ENCODE data around the gene KLF5.

Gene KLF5

DNA sequence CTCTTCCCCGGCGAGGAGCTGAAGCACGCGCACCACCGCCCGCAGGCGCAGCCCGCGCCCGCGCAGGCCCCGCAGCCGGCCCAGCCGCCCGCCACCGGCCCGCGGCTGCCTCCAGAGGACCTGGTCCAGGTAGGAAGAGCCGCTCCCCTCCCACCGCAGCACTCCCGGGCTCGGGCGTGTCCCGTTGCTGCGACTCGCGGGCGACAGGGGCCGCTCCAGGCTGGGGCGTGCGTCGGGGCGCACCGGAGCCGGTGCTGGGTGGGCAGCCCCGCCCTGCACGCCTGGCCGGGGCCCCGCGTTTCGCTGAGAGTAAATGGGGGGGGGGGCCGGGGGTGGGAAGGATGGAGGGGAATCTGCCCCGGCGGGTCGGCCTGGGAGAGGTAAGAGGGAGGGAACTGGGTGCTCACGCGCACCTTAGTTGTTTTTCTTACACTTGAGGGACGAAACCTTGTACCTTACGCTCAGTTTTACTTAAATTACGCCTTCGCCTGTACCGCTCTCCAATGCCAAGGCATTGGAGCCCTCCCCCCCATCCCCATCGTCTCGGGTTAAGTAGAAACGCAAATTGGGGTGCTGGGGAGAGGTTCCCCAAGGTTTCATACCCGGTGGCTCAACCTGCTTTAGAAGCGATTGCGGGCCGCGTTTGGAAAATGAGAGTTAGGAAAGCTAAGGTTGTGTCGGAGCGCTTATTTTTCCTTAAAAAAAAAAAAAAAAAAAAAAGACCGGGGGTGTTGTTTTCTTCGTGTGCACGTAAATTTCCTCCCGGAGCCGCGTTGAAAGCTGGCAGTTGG, 850 bp downstream of the KLF5 start:
- H3K4me3 ChIP-seq (ENCODE audit: low read depth, low read length), result peak overlapping the region; percentile 74

DNA sequence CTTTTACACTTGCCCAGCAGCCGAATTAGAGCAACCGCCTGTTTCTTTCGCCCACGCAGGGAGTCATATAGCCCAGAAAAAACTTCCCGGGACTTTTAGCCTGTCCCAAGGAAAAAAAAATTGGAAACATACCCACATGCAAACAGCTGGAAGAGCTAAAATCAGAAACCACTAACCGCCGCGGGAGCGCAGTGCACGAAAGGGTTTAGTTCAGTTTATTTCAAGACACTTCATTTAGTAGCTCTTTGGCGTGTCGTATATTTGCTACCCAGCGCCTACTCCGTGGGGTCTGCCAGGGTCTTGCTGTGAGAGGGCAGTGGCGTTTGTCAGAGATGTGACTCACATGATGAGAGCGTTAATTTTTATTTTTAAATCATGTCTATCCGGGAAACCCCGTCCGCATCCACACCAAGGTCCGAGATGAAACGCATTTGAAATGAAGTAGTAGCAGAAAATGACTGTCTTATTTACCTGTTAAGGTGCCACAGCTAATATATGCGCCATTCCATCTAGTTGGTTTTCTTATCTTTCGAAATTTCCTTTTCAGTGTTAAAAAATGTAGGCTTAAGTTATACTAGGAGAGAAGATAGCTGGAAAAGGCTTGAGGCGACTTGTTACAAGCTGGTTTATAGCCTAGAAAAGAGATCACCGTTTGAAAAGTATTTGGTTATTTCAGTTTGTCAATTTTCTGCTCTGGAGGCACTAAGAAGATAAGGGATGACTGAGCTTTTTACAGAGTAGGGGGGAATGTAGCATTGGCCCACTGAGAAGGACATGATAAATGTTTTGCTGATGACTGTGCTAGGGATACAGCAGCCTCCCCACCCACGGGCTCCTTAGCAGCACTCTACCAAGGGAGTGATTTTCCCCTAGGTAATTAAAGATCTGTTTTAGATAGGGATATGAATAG, 1.7 kb downstream of the KLF5 start:
- peak overlapping the region; percentile 74 for H3K4me3 ChIP-seq (ENCODE audit: low read depth, low read length)

DNA sequence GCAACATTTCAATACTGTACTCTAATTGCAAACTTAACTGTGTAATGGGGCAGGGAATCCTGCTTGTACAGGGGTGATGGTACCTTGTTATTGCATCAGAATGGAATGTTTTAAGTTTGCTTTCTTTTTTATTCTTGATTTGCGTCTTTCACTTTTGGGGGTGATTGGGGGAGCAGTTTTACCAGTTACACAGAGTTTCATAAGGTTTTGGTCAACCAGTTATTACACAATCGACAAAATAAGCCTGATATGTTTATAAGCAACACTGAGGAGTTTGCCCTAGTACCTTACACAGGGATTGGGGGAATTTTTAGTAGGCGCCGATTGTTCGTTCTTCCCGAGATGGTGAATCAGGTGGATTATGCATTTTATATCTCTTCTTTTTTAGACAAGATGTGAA, 2.7 kb downstream of the KLF5 start:
- no peak overlapping the region for H3K4me3 ChIP-seq (ENCODE audit: low read depth, low read length)

GRCh38 chr13:73061876-73062275, 3.1 kb downstream of the KLF5 start:
- H3K4me3 ChIP-seq (ENCODE audit: low read depth, low read length), result no peak overlapping the region

- H3K4me3 ChIP-seq (ENCODE audit: low read depth, low read length), result no peak overlapping the region
These were observed 3.7 kb downstream of the KLF5 start for GRCh38 chr13:73062468-73062867.

DNA sequence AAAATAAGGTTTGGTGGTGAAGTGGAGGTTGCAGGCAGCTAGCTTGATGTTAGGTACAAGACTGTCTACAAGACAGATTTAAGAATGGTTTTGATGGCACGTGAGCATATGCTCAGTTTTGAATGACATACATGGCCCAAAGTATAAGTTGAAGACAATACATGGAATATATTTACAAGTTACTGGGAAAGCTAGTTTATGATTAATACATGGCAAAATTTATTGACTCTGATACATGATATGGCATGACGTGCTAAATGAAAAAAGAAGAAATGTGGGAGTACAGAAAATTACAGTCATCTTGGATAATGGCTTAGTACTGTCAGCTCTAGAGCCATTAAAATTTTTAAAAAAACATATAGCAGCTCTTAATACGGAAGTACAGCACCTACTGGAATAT, 4.4 kb downstream of the KLF5 start:
- no peak overlapping the region for H3K4me3 ChIP-seq (ENCODE audit: low read depth, low read length)

DNA sequence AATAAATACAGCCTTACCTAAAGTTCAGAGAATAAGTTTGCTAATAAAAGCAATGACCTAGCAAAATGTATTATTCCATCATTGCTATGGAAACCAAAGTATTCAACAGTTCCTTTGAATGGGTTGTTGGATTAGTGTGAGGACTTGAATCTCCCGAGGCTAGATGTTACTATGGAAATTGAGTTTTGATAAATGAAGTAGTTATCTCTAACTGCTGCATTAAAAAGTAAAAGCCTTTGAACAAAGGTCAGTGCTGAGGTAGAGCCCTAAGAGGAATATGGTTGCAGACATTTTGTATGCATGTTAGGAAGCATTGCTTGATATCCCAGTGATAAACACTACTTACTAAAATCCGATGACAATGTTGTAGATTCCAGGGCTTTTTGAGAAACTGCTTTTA, 6.2 kb downstream of the KLF5 start:
- no peak overlapping the region for H3K4me3 ChIP-seq (ENCODE audit: low read depth, low read length)

DNA sequence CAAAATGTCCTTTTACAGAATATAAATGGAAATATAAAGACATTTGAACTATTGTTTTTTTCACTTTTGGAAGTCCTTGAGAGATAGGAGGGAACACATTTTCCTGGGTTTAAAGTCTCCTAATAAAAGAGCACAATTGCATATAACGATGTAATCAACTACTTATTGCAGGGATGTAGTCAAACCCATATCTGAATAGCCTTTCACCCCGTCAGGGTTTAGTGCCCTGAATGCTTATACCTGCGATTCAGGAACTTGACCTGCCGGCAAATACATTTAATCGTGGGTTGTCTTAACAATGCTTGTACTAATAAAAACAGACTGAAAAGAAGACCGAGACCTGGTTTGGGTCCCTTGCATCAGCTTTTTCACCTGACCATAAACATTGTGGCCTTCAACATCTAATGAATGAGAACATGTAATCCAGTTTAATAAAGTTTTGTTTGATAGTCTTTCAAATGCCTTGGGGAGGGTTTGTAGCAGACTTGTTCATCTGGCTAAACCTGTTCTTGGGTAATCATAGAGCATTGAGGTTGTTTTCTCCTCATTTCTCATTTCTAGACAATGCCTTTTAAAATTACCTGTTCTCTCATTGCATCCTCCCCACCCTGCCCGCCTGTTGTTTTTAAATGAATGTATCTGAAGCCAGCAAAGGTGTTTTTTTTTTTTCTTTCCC, 7.0 kb downstream of the KLF5 start:
- H3K4me3 ChIP-seq (ENCODE audit: low read depth, low read length), result no peak overlapping the region

DNA sequence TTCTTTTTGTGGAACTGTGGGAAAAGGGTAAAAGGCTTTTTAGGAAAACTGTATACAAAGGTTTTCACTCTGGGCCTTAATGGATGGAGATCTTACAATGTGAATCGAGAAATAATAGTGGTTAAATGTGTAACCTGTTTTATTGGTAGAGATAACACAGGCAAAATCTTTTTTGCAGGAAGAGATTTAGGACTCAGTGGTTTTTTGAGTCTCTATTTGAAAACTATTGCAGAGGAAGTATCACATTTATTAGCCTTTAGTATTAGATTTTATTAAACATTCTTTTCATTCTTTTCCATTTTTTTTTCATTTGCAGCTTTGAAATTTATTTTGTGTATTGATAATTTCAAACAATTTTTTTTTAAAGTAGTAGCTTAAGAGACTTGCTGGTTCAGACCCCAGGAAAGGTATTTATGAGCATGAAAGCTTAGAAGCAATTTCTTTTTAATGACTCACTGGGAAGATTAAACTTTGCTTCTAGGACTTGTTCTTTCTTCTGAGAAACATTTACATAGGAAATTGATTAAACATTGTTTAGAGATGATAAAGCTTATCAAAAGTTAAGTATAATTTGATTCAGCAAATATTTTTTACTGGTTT, 10.5 kb downstream of the KLF5 start:
- no peak overlapping the region for H3K4me3 ChIP-seq (ENCODE audit: low read depth, low read length)

GRCh38 chr13:73070451-73071098, 11.8 kb downstream of the KLF5 start:
- no peak overlapping the region for H3K4me3 ChIP-seq (ENCODE audit: low read depth, low read length)

- H3K4me3 ChIP-seq (ENCODE audit: low read depth, low read length), result no peak overlapping the region
These were observed 13.6 kb downstream of the KLF5 start for GRCh38 chr13:73072239-73072900.

DNA sequence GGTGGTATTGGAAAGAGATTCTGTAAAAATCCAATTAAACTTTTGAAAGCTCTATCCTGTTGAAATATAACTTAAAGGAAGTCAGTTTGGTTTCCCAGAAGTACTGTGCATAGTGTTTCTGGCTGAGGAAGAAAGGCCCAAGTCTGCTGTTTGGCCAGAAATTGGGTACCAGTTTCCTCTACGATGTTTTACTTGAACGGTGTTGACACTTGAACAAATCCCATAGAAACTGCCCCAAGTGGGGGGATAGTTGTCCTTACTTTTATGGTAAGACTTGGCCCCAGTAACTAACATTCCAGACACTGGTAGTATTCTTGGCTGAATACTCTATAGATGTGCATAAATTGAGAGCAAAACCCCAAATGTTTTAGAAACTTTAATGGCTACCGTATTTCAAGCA, 14.2 kb downstream of the KLF5 start:
- no peak overlapping the region for H3K4me3 ChIP-seq (ENCODE audit: low read depth, low read length)

DNA sequence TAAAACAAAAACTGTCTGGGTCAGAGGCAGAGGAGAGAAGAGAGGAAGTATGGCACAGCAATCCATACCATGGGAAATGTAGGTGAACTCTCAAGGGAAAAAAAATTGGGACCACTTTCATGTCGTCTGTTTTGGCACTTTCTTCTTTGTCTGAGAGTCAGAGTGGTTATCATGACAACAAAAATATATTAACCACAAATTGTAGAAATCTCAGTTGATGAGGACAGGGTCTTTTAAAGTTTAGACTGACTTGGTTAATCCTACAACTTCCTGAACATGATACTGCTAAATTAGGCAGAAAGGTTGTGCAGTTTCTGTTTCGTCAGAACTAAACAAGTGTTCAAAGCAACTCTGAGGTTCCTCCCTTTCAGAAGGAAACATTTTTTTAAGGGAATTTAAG, 15.2 kb downstream of the KLF5 start:
- H3K4me3 ChIP-seq (ENCODE audit: low read depth, low read length), result no peak overlapping the region

DNA sequence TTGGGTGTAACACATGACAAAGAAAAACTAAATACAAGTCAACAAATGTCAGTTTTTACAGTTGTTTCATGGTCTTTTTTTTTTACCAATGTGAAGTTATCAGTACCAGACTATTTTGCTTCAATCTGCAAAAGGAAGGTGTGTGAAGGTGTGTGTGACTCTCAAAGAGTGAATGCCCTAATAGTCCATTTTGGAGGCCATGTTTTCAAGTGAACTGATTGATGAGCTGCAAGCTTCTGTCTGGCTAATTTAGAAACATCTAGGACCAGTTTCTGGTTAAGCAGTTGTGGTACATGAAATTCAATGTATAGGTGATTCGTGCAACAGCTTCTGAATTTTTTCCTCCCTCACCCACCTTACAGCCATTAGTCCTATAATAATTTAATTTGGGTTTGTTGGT, 16.1 kb downstream of the KLF5 start:
- H3K4me3 ChIP-seq (ENCODE audit: low read depth, low read length), result no peak overlapping the region

- no peak overlapping the region for H3K4me3 ChIP-seq (ENCODE audit: low read depth, low read length)
These were observed 16.7 kb downstream of the KLF5 start for GRCh38 chr13:73075546-73075945.

- no peak overlapping the region for H3K4me3 ChIP-seq (ENCODE audit: low read depth, low read length)
These were observed 17.1 kb downstream of the KLF5 start for GRCh38 chr13:73075954-73076353.

GRCh38 chr13:73077865-73078264, 19.1 kb downstream of the KLF5 start:
- no peak overlapping the region for H3K4me3 ChIP-seq (ENCODE audit: low read depth, low read length)

DNA sequence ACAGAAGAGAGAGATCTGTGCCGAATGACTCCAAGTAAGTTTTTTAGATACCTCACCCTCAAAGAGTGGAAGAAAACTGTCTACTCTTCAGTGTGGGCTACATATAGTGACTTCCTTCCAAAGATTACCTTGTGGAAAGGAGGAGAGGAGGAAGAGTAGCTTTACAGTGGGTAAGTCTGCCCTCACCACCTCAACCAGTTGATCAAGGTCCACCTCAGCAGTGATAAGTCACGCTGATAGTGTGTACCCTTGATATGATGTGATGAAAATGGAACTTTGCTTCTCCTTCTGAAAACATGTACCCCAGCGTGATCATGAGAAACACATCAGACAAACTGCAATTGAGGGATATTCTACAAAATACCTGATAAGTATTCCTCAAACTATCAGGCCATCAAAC, 20.6 kb downstream of the KLF5 start:
- no peak overlapping the region for H3K4me3 ChIP-seq (ENCODE audit: low read depth, low read length)

DNA sequence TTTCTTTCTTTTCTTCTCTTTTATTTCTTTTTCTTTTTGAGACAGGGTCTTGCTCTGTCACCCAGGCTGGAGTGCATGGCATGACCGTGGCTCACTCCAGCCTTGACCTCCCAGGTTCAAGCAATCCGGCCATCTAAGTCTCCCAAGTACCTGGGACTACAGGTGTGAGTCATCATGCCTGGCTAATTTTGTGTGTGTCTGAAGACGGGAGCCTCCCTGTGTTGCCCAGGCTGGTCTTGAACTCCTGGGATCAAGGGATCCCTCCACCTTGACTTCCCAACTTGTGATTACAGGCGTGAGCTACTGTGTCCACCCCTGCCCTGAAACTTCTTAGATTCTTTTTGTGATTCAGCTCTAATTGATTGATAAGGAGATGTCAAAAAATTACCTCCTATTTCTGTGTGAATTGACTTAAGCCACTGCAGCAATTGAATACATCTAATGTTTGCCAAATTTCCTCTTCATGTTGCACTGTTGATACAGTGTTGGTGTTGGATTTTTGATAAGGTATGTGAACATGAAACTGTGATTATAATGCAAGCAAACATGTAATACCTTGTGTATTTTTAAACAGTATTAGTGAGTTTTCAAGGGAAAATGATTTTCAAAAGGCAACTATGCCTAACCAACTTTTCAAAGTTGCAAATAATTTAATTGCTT, 22.6 kb downstream of the KLF5 start:
- H3K4me3 ChIP-seq (ENCODE audit: low read depth, low read length), result no peak overlapping the region

GRCh38 chr13:73082471-73082870, 23.7 kb downstream of the KLF5 start:
- H3K4me3 ChIP-seq (ENCODE audit: low read depth, low read length), result no peak overlapping the region

All from iPS-11a (cell line).